ENCODE results near the gene GPC6.

GRCh38 chr13:94168783-94169453 is 942.3 kb downstream of the GPC6 start:
- TF ChIP-seq CTCF (IDR thresholded peaks at IDR 0.05) (no peak), EP300 (IDR thresholded peaks at IDR 0.05) (no peak), POLR2A (IDR thresholded peaks at IDR 0.05) (no peak), POLR2AphosphoS5 (IDR thresholded peaks at IDR 0.05) (no peak)
